ENCODE results near the gene CD47.

Gene CD47

GRCh38 chr3:108086653-108087052 is 4.2 kb downstream of the CD47 start:
- no peaks in the 10 kb centered on the region for H3K27me3 ChIP-seq (ENCODE audit: insufficient read depth, poor library complexity, severe bottlenecking)
- no peak overlapping the region for H3K27ac ChIP-seq (replicated peaks)
- H3K4me3 ChIP-seq (replicated peaks; ENCODE audit: insufficient read depth, low read length): no peak overlapping the region
- DNase-seq (ENCODE audit: low read depth in 1 of 2, low spot score in 1 of 2): no peak
- TF ChIP-seq SPI1 (IDR thresholded peaks at IDR 0.05; ENCODE audit: borderline replicate concordance, low read depth): no peak
- TF ChIP-seq, protein P1, sequence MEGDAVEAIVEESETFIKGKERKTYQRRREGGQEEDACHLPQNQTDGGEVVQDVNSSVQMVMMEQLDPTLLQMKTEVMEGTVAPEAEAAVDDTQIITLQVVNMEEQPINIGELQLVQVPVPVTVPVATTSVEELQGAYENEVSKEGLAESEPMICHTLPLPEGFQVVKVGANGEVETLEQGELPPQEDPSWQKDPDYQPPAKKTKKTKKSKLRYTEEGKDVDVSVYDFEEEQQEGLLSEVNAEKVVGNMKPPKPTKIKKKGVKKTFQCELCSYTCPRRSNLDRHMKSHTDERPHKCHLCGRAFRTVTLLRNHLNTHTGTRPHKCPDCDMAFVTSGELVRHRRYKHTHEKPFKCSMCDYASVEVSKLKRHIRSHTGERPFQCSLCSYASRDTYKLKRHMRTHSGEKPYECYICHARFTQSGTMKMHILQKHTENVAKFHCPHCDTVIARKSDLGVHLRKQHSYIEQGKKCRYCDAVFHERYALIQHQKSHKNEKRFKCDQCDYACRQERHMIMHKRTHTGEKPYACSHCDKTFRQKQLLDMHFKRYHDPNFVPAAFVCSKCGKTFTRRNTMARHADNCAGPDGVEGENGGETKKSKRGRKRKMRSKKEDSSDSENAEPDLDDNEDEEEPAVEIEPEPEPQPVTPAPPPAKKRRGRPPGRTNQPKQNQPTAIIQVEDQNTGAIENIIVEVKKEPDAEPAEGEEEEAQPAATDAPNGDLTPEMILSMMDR (IDR thresholded peaks at IDR 0.05; ENCODE audit: insufficient read depth, low read length): no peak

DNA sequence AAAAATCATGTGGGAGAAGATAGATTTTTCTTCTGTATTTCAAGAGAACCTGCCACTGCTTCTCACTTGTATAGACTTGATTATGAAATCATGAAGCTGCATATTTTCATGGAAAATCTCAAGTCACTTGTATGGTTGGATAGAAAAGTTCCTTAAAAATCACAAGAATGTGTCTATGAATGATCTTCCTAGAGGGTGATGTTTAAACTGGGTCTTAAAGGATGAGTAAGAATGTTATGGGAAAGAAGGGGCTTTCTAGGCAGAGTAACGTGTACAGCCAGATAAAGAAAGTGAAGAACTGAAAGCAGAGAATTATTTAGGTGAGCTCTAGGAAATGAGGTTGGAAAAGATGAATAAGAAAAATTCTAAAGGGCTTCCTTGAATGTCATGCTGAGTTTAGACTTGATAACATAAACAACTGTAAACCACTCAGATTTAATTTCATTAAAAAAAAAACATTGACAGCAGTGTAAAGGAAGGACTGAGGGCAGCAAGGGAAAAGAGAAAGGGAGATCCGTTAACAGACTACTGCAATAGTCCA is 5.0 kb downstream of the CD47 start:
- no peak for TF ChIP-seq POLR2AphosphoS5 (IDR thresholded peaks at IDR 0.05; ENCODE audit: low read depth)
- TF ChIP-seq SPI1 (IDR thresholded peaks at IDR 0.05; ENCODE audit: borderline replicate concordance, low read depth): no peak
- TF ChIP-seq REST (IDR thresholded peaks at IDR 0.05; ENCODE audit: insufficient replicate concordance, low read depth): no peak
- no peak for TF ChIP-seq GABPA (IDR thresholded peaks at IDR 0.05; ENCODE audit: low read depth)
- TF ChIP-seq, protein P1 (IDR thresholded peaks at IDR 0.05; ENCODE audit: insufficient read depth, low read length): no peak
- H3K4me3 ChIP-seq (replicated peaks; ENCODE audit: insufficient read depth, low read length): no peak overlapping the region
- DNase-seq (ENCODE audit: low read depth in 1 of 2, low spot score in 1 of 2): no peak
- no peaks in the 10 kb centered on the region for H3K27me3 ChIP-seq (ENCODE audit: insufficient read depth, poor library complexity, severe bottlenecking)
- no peak overlapping the region for H3K27ac ChIP-seq (replicated peaks)

DNA sequence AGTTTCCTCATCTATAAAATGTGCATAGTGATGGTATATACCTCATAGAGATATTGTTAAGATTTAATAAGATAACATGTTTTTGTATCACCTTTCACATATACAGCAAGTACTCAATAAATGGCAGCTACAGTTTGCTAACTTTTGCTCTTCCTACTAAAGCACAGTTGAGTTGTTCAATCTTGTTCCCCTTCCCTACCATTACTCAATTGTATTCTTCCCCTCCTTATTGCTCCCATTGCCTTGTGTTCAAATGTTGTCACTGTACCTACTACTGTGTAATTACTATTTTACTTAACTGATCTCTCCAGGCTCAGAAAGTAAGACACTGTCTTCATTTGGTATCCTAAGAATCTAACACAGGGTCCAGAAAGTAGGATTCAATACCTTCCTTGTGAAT is 5.5 kb downstream of the CD47 start:
- Histone ChIP-seq H3K27ac (replicated peaks) (no peak overlapping the region), H3K4me3 (replicated peaks; ENCODE audit: insufficient read depth, low read length) (no peak overlapping the region), H3K27me3 (ENCODE audit: insufficient read depth, poor library complexity, severe bottlenecking) (no peaks in the 10 kb centered on the region)
- no peak for TF ChIP-seq REST (IDR thresholded peaks at IDR 0.05; ENCODE audit: insufficient replicate concordance, low read depth)
- TF ChIP-seq, protein P1 (IDR thresholded peaks at IDR 0.05; ENCODE audit: insufficient read depth, low read length): no peak
- peak in 1 of 2 experiments; percentile 51 for DNase-seq (ENCODE audit: low read depth in 1 of 2, low spot score in 1 of 2)

GRCh38 chr3:108079877-108080276 is 11.0 kb downstream of the CD47 start:
- no peak for DNase-seq (ENCODE audit: low read depth in 1 of 2, low spot score in 1 of 2)
- H3K27ac ChIP-seq (replicated peaks): no peak overlapping the region
- no peaks in the 10 kb centered on the region for H3K27me3 ChIP-seq (ENCODE audit: insufficient read depth, poor library complexity, severe bottlenecking)
- no peak overlapping the region for H3K4me3 ChIP-seq (replicated peaks; ENCODE audit: insufficient read depth, low read length)
- TF ChIP-seq, protein P1 (IDR thresholded peaks at IDR 0.05; ENCODE audit: insufficient read depth, low read length): no peak
- TF ChIP-seq REST (IDR thresholded peaks at IDR 0.05; ENCODE audit: insufficient replicate concordance, low read depth) (no peak), GABPA (IDR thresholded peaks at IDR 0.05; ENCODE audit: low read depth) (no peak), SPI1 (IDR thresholded peaks at IDR 0.05; ENCODE audit: borderline replicate concordance, low read depth) (no peak), POLR2AphosphoS5 (IDR thresholded peaks at IDR 0.05; ENCODE audit: low read depth) (no peak)

Data from HL-60 (cell line).